Measurements from ENCODE around the gene DPM3. TPM values are rescaled to one million over a fixed set of nuclear protein-coding genes. Genes with fewer than 3 reads are reported as not detected.
"Not testable (repeated sequence)": the region's sequence is repeated elsewhere in the genome, so short reads cannot be mapped to it uniquely, and the experiment has no call there.

Gene DPM3, protein sequence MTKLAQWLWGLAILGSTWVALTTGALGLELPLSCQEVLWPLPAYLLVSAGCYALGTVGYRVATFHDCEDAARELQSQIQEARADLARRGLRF
- 10 to 100 TPM; 31.4 to 35.5 TPM for total RNA-seq

DNA sequence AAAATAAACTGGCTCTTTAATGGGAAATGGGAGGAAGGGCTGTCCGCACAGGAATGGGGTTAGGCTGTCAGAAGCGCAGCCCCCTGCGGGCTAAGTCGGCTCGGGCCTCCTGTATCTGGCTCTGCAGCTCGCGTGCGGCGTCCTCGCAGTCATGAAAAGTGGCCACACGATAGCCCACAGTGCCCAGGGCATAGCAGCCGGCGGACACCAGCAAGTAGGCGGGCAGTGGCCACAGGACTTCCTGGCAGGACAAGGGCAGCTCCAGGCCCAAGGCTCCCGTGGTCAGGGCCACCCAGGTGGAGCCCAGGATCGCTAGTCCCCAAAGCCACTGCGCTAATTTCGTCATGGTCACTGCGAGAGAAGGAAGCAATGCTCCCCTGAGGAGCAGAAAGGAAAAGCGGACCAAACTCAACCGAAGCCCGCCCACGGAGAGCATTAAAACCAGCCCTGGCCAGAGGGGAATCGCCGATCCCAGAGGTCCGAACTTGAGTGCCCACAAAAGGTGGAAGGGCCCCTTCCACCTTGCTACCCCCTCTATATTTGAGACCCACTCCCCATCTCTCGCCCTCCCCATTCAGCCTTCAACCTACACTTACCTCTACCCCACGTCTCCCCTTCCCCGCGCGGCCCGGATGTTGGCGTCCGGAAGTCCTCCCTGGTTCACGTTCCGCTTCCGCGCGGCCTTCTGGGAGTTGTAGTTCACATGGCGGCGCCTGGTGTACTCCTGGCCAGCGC lies at the start of gene DPM3:
TSS of gene DPM3 (minus strand) at position 637 of the 735 bp plus-strand sequence. CDS start at position 346, 291 bp downstream.
- Mint-ChIP-seq H3K4me3 (peak within 1 kb of the TSS; percentile 93), H3K27me3 (ENCODE audit: low read depth) (no peaks in the 10 kb centered on the region), H3K4me1 (ENCODE audit: low read depth) (peaks cover 29% of the 10 kb centered on the region), H3K27ac (peak within 1 kb of the TSS; percentile 90), H3K9me3 (no peaks in the 10 kb centered on the region), H3K36me3 (ENCODE audit: low read depth) (peaks cover 17% of the 10 kb centered on the region)
- intact Hi-C loops (cut with micrococcal nuclease), result loop anchor here (1.0 to 5.0 kb wide), 4 partner anchors 33 to 533 kb away; partner anchors contain the start of genes ADAR, KRTCAP2, PMVK and TRIM46
- DNase-seq, result peak; percentile 95
- CTCF ChIA-PET, result no interaction called here

DNA sequence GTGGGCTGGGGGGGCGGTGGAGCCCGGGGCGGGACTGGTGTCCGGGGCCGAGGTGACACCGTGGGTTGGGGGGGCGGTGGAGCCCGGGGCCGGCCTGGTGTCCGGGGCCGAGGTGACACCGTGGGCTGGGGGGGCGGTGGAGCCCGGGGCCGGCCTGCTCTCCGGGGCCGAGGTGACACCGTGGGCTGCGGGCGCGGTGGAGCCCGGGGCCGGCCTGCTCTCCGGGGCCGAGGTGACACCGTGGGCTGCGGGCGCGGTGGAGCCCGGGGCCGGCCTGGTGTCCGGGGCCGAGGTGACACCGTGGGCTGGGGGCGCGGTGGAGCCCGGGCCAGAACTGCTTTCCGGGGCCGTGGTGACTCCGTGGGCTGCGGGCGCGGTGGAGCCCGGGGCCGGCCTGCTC lies 49.6 kb upstream of the DPM3 start:
- intact Hi-C loops (cut with micrococcal nuclease), result loop anchor here (5.0 kb wide), 4 partner anchors 117 to 218 kb away; partner anchors contain the start of genes CKS1B, FDPS, RUSC1 and SHC1
- H3K27ac Mint-ChIP-seq; DNase-seq; H3K9me3 Mint-ChIP-seq; CTCF ChIA-PET; H3K4me3 Mint-ChIP-seq; H3K36me3 Mint-ChIP-seq (ENCODE audit: low read depth); H3K27me3 Mint-ChIP-seq (ENCODE audit: low read depth): not testable (repeated sequence)
- H3K4me1 Mint-ChIP-seq (ENCODE audit: low read depth), result peaks cover 23% of the 10 kb centered on the region

DNA sequence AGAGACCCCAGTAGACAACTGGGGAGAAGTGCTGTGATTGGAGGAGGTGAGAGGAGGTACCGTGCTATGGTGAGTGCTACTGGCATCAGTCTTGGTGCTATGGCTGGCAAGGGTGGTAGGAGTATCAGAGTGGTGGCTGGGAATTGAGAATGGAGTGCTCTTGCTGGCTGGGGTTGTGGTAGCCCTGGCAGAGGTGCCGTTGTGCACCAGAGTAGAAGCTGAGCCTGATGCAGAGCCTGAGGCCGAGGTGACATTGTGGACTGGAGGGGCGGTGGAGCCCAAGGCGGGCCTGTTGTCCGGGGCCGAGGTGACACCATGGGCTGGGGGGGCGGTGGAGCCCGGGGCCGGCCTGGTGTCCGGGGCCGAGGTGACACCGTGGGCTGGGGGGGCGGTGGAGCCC lies 47.9 kb upstream of the DPM3 start:
- H3K4me1 Mint-ChIP-seq (ENCODE audit: low read depth), result peaks cover 11% of the 10 kb centered on the region
- no peak overlapping the region for H3K4me3 Mint-ChIP-seq
- intact Hi-C loops (cut with micrococcal nuclease), result no loop called here
- peaks cover 5% of the 10 kb centered on the region for H3K36me3 Mint-ChIP-seq (ENCODE audit: low read depth)
- DNase-seq, result no peak
- H3K9me3 Mint-ChIP-seq, result no peaks in the 10 kb centered on the region
- peak overlapping the region; percentile 32 for H3K27ac Mint-ChIP-seq
- CTCF ChIA-PET, result no interaction called here
- no peaks in the 10 kb centered on the region for H3K27me3 Mint-ChIP-seq (ENCODE audit: low read depth)

DNA sequence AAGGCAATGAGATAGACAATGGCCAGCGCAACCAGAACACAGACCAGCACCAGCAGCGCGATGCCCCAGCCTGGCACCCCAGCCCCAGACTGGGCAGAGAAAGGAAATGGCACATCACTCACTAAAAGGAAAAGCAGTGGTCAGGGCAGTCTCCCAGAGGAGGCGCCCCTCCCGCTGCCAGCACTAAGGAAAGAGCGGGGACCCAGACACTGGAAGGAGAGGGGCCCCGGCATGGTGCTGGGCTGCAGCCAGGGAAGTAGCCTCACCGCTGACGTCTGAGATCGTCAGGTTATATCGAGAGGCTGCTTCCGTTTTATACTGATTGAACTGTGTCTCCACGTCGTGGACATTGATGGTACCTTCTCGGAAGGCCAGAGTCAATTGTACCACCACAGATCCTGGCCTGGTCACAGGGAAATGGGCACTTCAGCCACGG lies 47.1 kb upstream of the DPM3 start:
- H3K27me3 Mint-ChIP-seq (ENCODE audit: low read depth), result no peaks in the 10 kb centered on the region
- H3K36me3 Mint-ChIP-seq (ENCODE audit: low read depth), result peaks cover 5% of the 10 kb centered on the region
- CTCF ChIA-PET, result no interaction called here
- no peaks in the 10 kb centered on the region for H3K9me3 Mint-ChIP-seq
- no peak overlapping the region for H3K27ac Mint-ChIP-seq
- H3K4me1 Mint-ChIP-seq (ENCODE audit: low read depth), result peaks cover 5% of the 10 kb centered on the region
- intact Hi-C loops (cut with micrococcal nuclease), result no loop called here
- no peak overlapping the region for H3K4me3 Mint-ChIP-seq
- no peak for DNase-seq

DNA sequence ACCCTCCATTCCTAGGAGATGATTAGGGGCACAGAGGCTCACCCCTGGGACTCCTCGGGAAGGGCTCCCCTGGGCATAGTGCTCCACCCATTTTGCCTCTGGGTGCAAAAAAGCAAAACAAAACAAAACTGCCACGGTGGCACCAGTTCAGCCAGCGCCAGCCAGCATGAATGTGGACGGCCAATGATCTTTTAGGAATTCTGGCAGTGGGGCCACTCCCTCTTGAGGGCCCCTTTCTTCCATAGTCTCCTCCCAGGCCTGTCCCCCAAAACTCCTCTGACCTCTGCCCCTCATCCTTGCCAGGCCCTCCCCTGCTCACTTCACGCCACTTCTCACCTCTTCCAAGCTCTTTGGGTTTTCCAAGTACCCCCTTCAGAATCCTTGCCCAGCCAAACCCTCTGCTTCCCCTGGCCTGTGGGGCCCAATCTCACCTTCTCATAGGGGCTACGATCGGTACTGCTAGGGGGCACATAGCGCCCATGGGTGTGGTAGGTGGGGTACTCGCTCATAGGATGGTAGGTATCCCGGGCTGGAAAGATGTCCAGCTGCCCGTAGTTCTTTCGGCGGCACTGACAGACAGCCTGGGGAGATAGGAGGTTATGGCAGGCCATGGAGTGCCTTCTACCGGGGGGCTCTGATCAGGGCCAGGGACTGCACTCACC lies 46.6 kb upstream of the DPM3 start:
- no peak for DNase-seq

DNA sequence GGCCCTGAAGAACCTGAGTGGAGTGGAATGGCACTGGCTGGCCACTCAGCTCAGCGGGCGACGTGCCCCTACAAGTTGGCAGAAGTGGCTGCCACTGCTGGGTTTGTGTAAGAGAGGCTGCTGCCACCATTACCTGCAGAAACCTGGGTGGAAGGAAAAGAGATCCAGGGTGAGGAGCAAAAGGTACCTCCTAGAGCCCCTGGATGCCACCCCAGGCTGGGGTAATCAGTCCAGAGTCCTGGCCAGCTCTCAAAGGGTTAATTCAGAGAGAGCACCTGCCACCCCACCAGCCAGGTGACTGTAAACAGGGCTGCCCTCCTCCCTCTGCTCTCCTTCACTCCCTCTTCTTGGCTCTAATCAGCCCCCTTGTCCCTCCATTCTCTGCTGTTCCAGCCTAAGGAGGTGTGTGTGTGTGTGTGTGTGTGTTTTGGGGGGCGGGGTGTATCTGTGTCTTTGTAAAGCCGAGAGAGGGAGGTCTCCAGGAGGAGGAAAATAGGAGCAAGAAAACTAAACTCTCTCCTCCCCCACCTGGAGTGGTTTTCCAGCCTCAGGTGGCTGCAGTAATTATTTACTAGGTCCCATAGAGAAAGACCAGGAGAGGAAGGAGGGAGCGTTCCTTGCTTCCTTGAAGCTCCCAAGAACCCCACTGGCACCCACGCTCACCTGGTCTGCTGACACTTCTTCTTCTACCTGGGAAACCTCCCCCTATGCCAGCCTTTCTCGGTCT lies 45.9 kb upstream of the DPM3 start:
- Mint-ChIP-seq H3K36me3 (ENCODE audit: low read depth) (peaks cover 7% of the 10 kb centered on the region), H3K4me3 (no peak overlapping the region), H3K27ac (no peak overlapping the region), H3K27me3 (ENCODE audit: low read depth) (no peaks in the 10 kb centered on the region), H3K4me1 (ENCODE audit: low read depth) (peaks cover 3% of the 10 kb centered on the region), H3K9me3 (no peaks in the 10 kb centered on the region)
- intact Hi-C loops (cut with micrococcal nuclease), result no loop called here
- CTCF ChIA-PET, result interaction anchor here (0.6 to 2.5 kb wide), 3 partner anchors 8 to 21 kb away, joined by 3 to 11 read pairs (median 8); partner anchors contain the start of genes THBS3 and TRIM46
- DNase-seq, result no peak

More for the DNA sequence above, 46.6 kb upstream of the DPM3 start:
- H3K27me3 Mint-ChIP-seq (ENCODE audit: low read depth), result no peaks in the 10 kb centered on the region
- peaks cover 7% of the 10 kb centered on the region for H3K36me3 Mint-ChIP-seq (ENCODE audit: low read depth)
- intact Hi-C loops (cut with micrococcal nuclease), result no loop called here
- no peak overlapping the region for H3K4me3 Mint-ChIP-seq
- H3K27ac Mint-ChIP-seq, result no peak overlapping the region
- CTCF ChIA-PET, result no interaction called here
- H3K9me3 Mint-ChIP-seq, result no peaks in the 10 kb centered on the region
- peaks cover 3% of the 10 kb centered on the region for H3K4me1 Mint-ChIP-seq (ENCODE audit: low read depth)

DNA sequence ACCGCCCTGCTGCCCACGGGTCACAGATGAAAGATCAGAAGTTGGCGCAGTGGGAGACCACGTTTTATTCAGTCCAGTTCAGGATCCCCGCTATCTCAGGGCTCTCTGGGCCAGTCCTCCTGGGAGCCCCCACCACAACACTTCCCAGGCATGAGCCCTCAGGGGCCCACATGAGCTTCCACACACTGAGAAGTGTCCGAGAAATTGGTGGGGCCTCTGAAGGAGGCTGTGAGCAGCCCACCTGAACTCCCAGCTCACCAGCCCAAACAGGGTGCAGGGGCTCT lies 45.4 kb upstream of the DPM3 start:
- H3K27ac Mint-ChIP-seq, result no peak overlapping the region
- CTCF ChIA-PET, result interaction anchor here (0.6 to 2.5 kb wide), 3 partner anchors 8 to 22 kb away, joined by 3 to 11 read pairs (median 8); partner anchors contain the start of genes THBS3 and TRIM46
- intact Hi-C loops (cut with micrococcal nuclease), result no loop called here
- no peak overlapping the region for H3K4me3 Mint-ChIP-seq
- DNase-seq, result no peak
- peaks cover 7% of the 10 kb centered on the region for H3K36me3 Mint-ChIP-seq (ENCODE audit: low read depth)
- H3K4me1 Mint-ChIP-seq (ENCODE audit: low read depth), result peaks cover 3% of the 10 kb centered on the region
- H3K9me3 Mint-ChIP-seq, result no peaks in the 10 kb centered on the region
- H3K27me3 Mint-ChIP-seq (ENCODE audit: low read depth), result no peaks in the 10 kb centered on the region

DNA sequence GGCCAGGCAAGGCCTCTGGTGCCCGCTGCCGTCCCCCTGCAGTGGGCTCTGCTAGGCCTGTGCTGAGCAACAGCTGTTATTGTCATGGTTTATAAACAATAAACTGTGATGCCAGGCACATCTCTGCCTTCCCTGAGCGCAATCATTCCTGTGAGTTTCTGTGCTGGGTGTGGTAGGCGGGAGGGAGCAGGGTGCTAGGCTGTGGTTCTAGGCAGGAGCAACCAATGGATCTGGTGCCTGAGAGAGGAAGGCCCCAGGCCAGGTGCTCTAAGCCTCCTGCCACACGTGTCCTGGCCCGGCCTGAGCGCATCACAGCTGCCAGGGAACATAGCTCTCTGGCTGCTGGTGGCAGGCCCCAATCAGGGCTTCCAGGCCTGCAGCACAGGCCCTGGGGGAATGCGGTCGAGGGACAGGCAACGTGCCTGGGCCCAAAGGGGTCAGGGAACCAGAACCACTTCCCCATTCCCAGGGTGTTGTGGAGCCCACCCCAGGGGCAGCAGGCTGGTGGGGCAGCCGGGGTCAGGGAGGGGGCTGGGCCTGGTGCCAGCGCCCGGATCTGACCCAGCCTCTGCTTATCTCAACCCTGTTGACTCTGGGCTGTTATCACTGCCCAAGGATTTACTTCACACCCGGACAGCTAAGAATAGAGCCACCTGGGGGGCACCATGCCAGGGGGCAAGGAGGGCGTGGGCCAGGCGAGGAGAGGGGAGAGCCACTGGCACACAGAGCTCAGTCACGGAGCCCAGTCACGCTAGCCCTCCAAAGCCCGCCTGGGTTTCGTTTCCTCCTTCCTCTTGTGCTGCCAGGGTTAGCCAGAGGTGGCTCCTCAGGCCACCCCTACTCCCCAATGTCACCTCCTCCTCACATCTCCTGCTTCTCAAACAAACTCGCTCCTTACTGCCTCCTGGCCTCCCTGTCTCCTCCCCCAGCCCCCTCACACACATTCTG lies 44.8 kb upstream of the DPM3 start:
- H3K4me1 Mint-ChIP-seq (ENCODE audit: low read depth), result peaks cover 3% of the 10 kb centered on the region
- CTCF ChIA-PET, result interaction anchor here (0.6 to 2.5 kb wide), 5 partner anchors 9 to 22 kb away, joined by 3 to 11 read pairs (median 3); partner anchors contain the start of genes KRTCAP2, THBS3 and TRIM46
- intact Hi-C loops (cut with micrococcal nuclease), result no loop called here
- H3K4me3 Mint-ChIP-seq, result no peak overlapping the region
- H3K9me3 Mint-ChIP-seq, result no peaks in the 10 kb centered on the region
- H3K27ac Mint-ChIP-seq, result no peak overlapping the region
- H3K36me3 Mint-ChIP-seq (ENCODE audit: low read depth), result peaks cover 7% of the 10 kb centered on the region
- no peaks in the 10 kb centered on the region for H3K27me3 Mint-ChIP-seq (ENCODE audit: low read depth)
- DNase-seq, result no peak

DNA sequence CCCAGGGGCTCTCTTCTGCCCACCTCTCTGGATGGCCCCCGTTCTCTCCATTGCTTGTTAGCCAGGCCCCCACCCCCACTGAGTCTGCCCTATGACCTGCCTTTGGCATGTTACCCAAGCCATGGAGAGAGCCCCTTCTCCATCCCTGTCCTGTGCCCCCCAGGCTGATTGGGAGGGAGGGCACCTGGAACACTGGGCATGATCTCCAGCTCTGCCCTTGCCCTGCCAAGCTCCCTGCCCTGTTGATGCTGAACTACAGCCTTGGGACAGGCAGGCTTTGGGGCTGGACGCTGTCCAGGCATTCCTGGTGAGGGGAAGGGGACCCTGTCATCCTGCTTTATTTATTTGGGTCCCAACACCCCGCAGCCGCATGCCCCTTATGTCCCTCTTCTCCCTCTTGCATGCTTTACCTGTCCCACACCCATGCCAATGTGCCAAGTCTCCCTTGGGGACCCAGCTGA lies 44.0 kb upstream of the DPM3 start:
- intact Hi-C loops (cut with micrococcal nuclease), result no loop called here
- Mint-ChIP-seq H3K9me3 (no peaks in the 10 kb centered on the region), H3K27me3 (ENCODE audit: low read depth) (no peaks in the 10 kb centered on the region), H3K36me3 (ENCODE audit: low read depth) (peaks cover 10% of the 10 kb centered on the region), H3K27ac (no peak overlapping the region), H3K4me3 (no peak overlapping the region), H3K4me1 (ENCODE audit: low read depth) (peaks cover 3% of the 10 kb centered on the region)
- no peak for DNase-seq
- CTCF ChIA-PET, result interaction anchor here (1.0 to 2.5 kb wide), 4 partner anchors 9 to 17 kb away, joined by 3 to 11 read pairs (median 6); partner anchors contain the start of genes KRTCAP2 and TRIM46

DNA sequence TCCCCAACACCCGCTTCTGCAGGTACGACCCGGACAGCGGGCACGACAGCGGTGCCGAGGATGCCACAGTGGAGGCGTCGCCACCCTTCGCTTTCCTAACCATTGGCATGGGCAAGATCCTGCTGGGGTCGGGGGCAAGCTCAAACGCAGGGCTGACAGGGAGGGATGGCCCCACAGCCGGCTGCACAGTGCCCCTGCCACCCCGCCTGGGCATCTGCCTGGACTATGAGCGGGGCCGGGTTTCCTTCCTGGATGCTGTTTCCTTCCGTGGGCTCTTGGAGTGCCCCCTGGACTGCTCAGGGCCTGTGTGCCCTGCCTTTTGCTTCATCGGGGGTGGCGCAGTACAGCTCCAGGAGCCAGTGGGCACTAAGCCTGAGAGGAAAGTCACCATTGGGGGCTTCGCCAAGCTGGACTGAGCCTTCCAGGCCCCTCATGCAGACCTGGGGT lies 43.5 kb upstream of the DPM3 start:
- CTCF ChIA-PET, result interaction anchor here (1.0 to 2.5 kb wide), 4 partner anchors 9 to 16 kb away, joined by 3 to 11 read pairs (median 6); partner anchors contain the start of genes KRTCAP2 and TRIM46

DNA sequence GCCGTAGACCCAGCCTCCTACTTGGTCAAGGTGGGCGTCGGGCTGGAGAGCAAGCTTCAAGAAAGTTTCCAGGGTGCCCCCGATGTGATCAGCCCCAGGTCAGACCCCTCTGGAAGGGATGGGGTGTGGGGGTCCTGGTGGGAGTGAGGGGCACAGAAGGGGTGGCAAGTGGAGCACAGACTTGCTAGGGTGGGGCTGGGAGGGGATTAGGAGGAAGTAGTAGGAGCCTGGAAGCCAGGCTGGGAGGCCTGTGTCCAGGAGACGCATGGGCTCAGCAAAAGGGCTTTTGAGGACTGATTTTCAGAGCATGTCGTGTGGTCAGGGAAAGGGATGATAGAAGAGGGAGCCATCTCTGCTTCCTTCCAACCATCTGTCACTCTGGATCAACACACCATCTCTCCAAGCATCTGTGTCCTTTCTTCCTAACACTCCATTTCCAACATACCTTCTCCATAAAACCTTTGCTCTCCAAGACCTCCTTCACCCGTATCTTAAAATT lies 41.8 kb upstream of the DPM3 start:
- Mint-ChIP-seq H3K9me3 (no peaks in the 10 kb centered on the region), H3K36me3 (ENCODE audit: low read depth) (peaks cover 15% of the 10 kb centered on the region), H3K4me1 (ENCODE audit: low read depth) (no peaks in the 10 kb centered on the region), H3K27me3 (ENCODE audit: low read depth) (no peaks in the 10 kb centered on the region), H3K27ac (no peak overlapping the region), H3K4me3 (no peak overlapping the region)
- CTCF ChIA-PET, result interaction anchor here (1.6 kb wide), 1 partner anchor 9 kb away, joined by 7 read pairs; the partner anchor contains the start of gene KRTCAP2
- intact Hi-C loops (cut with micrococcal nuclease), result no loop called here
- no peak for DNase-seq

More for the DNA sequence above, 43.5 kb upstream of the DPM3 start:
- no peaks in the 10 kb centered on the region for H3K9me3 Mint-ChIP-seq
- H3K27ac Mint-ChIP-seq, result no peak overlapping the region
- H3K27me3 Mint-ChIP-seq (ENCODE audit: low read depth), result no peaks in the 10 kb centered on the region
- H3K36me3 Mint-ChIP-seq (ENCODE audit: low read depth), result peaks cover 14% of the 10 kb centered on the region
- intact Hi-C loops (cut with micrococcal nuclease), result no loop called here
- no peak overlapping the region for H3K4me3 Mint-ChIP-seq
- H3K4me1 Mint-ChIP-seq (ENCODE audit: low read depth), result peaks cover 3% of the 10 kb centered on the region
- DNase-seq, result no peak
